GM12865 (cell line): ENCODE results near the gene THOC2.

Experiments
- DNase-seq: peaks from one replicate; pipeline ENCODE4 v3.0.0; 2010; ENCODE audit warnings: low read depth
- H3K4me3 ChIP-seq: 2 replicates; pipeline ENCODE4 v1.5.1; 2011; ENCODE audit warnings: mild to moderate bottlenecking, low read depth, low read length, control low read depth
- CTCF ChIP-seq: IDR thresholded peaks from 2 replicates; pipeline ENCODE4 v1.5.1; 2011; ENCODE audit warnings: low read length, control low read depth, low read depth, inconsistent platforms; ENCODE audit not compliant: insufficient read depth; ENCODE audit errors: missing control alignments

The THOC2 gene

GRCh38 chrX:123704781-123705180, 28.1 kb downstream of the THOC2 start:
- DNase-seq = no peak
- no peak overlapping the region for H3K4me3 ChIP-seq
- no peak for TF ChIP-seq CTCF

- no peak for DNase-seq
- no peak overlapping the region for H3K4me3 ChIP-seq
- no peak for TF ChIP-seq CTCF
Observed at GRCh38 chrX:123698979-123699520, 33.8 kb downstream of the THOC2 start.

- no peak for TF ChIP-seq CTCF
Observed at GRCh38 chrX:123696334-123696733, 36.5 kb downstream of the THOC2 start.

GRCh38 chrX:123695242-123695641, 37.6 kb downstream of the THOC2 start:
- no peak for TF ChIP-seq CTCF
- no peak for DNase-seq

More at GRCh38 chrX:123696334-123696733, 36.5 kb downstream of the THOC2 start:
- no peak overlapping the region for H3K4me3 ChIP-seq
- DNase-seq = no peak

DNA sequence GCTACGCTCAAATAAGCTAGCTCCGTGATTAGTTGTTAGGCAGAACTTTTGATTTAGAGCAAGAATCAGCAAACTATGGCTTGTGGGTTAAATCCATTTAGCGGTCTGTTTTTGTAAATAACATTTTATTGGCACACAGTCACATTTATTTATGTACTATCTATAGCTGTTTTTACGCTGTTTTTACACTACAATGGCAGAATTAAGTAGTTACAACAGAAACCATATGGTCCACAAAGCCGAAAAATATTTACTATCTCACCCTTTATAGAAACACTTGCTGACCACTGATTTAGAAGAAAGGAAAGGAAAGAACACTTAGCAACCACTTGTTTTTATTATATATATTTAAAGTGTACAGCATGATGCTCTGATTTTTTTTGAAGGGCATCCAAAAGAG, 41.1 kb downstream of the THOC2 start:
- no peak for DNase-seq
- H3K4me3 ChIP-seq = no peak overlapping the region
- TF ChIP-seq CTCF = no peak

More at GRCh38 chrX:123695242-123695641, 37.6 kb downstream of the THOC2 start:
- H3K4me3 ChIP-seq = no peak overlapping the region

- H3K4me3 ChIP-seq = no peak overlapping the region
- TF ChIP-seq CTCF = no peak
- no peak for DNase-seq
Observed at GRCh38 chrX:123688524-123688923, 44.3 kb downstream of the THOC2 start.

DNA sequence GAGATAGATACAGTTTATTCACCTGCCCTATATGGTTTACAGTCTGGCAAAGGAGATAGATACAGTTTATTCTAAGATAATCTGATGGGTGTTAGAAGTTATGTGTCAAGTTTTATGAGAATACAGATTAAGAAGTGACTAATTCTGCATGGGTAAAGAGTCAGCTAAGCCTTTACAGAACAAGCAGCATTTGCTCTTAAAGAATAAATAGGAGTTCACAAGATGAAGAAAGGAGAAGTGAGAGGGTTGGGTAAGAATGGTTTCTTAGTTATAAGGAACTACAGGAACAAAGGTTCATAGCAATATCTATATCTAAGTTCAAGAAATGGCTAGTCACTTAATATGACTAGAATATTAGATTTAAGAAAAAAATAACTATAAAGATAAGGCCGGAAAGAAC, 47.6 kb downstream of the THOC2 start:
- no peak for DNase-seq
- no peak for TF ChIP-seq CTCF
- no peak overlapping the region for H3K4me3 ChIP-seq
